ENCODE measurements around the gene CMTR1.

The CMTR1 gene

DNA sequence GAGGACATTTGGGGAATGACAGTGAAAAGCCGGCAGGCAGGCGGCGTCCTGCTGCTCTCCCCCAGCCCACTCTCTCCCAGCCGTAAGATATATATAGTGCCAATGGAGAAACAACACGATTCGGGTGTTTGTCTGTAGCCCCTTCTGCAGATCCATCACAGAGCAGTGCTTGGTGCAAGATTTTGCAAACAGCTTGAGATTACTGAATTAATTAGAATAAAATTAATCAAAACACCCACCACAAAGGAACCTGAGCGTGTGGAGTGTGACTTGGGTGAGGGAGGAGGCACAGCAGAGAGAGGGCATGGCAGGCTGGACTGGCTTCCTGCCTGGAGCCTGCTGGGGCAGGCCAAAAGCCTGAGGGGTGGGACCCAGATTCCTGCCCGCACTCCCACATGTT is 95.5 kb downstream of the CMTR1 start:
- no peak overlapping the region for H3K27ac ChIP-seq
- no peak for TF ChIP-seq CTCF (IDR thresholded peaks at IDR 0.05)
- no peak for TF ChIP-seq ZFX (IDR thresholded peaks at IDR 0.05; ENCODE audit: borderline replicate concordance)

DNA sequence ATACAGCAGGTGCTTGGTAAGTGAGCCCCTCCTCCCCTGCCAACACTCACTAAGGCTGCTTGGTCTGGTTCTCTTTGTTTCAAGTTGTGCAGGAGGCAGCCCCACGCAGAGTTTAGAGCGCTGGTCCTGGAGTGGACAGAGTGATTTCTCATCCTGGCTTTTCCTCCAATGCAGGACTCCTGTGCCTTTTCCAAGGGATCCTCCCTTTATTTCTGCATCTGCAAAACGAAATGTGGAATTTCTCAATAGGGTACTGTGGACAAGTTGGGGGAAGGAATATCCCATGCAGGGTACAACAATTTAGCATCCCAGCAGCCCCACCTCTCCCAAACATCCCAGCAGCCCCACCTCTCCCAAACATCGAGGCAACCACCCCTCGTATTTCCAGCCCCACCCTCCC is 97.3 kb downstream of the CMTR1 start:
- H3K27ac ChIP-seq = no peak overlapping the region
- TF ChIP-seq ZFX (IDR thresholded peaks at IDR 0.05; ENCODE audit: borderline replicate concordance) = no peak
- no peak for TF ChIP-seq CTCF (IDR thresholded peaks at IDR 0.05)

DNA sequence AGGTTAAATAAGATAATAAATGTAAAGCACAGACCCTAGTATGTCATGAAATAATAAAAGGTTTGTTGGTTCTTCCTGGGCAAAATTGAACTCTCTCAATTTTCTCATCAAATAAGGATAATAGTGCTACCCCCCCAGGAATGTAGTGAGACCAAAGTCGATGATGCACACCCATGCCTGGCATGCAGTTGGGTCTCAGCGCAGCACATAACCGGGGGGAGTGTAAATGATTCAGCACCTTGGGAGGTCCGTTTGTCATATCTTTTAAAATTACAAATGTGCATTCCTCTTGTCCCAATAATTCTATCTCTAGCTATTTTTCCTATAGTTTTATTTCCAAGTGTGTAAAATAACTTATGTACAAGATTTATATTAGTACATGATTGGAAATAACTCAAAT is 98.0 kb downstream of the CMTR1 start:
- TF ChIP-seq CTCF (IDR thresholded peaks at IDR 0.05) = no peak
- no peak for TF ChIP-seq ZFX (IDR thresholded peaks at IDR 0.05; ENCODE audit: borderline replicate concordance)
- no peak overlapping the region for H3K27ac ChIP-seq

All from 22Rv1 (cell line).